Measurements from ENCODE around the gene SLC24A1. TPM values are rescaled to one million over a fixed set of nuclear protein-coding genes. Genes with fewer than 3 reads are reported as not detected.

The SLC24A1 gene
- total and polyA plus RNA-seq, 2 of the 13 experiments (the other 11 are each of a cell fraction or from before 2014, with no cell fraction given), result 5.9 to 8.3 TPM

- ATAC-seq (no peak), FAIRE-seq (no peak), DNase-seq (ENCODE audit: low spot score) (no peak)
- H2AFZ ChIP-seq (ENCODE audit: low read length), result no peak overlapping the region
- H3K79me2 ChIP-seq (ENCODE audit: insufficient read depth, low read length), result no peaks in the 10 kb centered on the region
- no peak overlapping the region for H3K4me2 ChIP-seq (ENCODE audit: low read depth, low read length)
- H4K20me1 ChIP-seq (ENCODE audit: insufficient read depth, low read length), result no peaks in the 10 kb centered on the region
- 0 out of 5 replicates have a peak, but pooled peaks cover 2 to 3% of the 10 kb centered on the region in 2 experiments for H3K36me3 ChIP-seq (replicated peaks in 1 of 2; ENCODE audit: control insufficient read depth in 1 of 2, insufficient read depth in 2 of 2, low read length in 2 of 2)
- no peaks in the 10 kb centered on the region for H3K27me3 ChIP-seq (ENCODE audit: control insufficient read depth in 1 of 2, insufficient read depth in 2 of 2, low read length in 2 of 2)
- BruUV-seq (replicated peaks), result no TSS peak
- no peak overlapping the region for H3K4me3 ChIP-seq (replicated peaks in 1 of 3; ENCODE audit: insufficient read depth in 1 of 3, low read depth in 2 of 3, low read length in 3 of 3)
- no peaks in the 10 kb centered on the region for H3K9me3 ChIP-seq (ENCODE audit: low read length)
- CTCF ChIA-PET (ENCODE audit: low intra/inter-chr PET ratio, low total read pairs), result no interaction called here
- no peak overlapping the region for H3K27ac ChIP-seq (ENCODE audit: extremely low read length, insufficient read depth, low read length)
- POLR2A ChIA-PET, result no interaction called here
- H3K9ac ChIP-seq (ENCODE audit: insufficient read depth, low read depth, low read length), result no peak overlapping the region
- TF ChIP-seq PLRG1 (conservative IDR thresholded peaks at IDR 0.05) (no peak), ZFP82 (CRISPR knock-in tag; IDR thresholded peaks at IDR 0.05; ENCODE audit: borderline replicate concordance) (no peak), ZNF597 (CRISPR knock-in tag; IDR thresholded peaks at IDR 0.05) (no peak), ZBTB3 (CRISPR knock-in tag; IDR thresholded peaks at IDR 0.05; ENCODE audit: borderline replicate concordance, low read depth) (no peak), ZNF549 (CRISPR knock-in tag; IDR thresholded peaks at IDR 0.05) (no peak), SNAPC4 (CRISPR knock-in tag; IDR thresholded peaks at IDR 0.05) (no peak), RCOR2 (CRISPR knock-in tag; IDR thresholded peaks at IDR 0.05) (no peak), ZBTB42 (CRISPR knock-in tag; IDR thresholded peaks at IDR 0.05) (no peak), ISL2 (CRISPR knock-in tag; IDR thresholded peaks at IDR 0.05) (no peak), ZNF615 (CRISPR knock-in tag; IDR thresholded peaks at IDR 0.05; ENCODE audit: borderline replicate concordance) (no peak), ZBTB14 (CRISPR knock-in tag; IDR thresholded peaks at IDR 0.05) (no peak), ZMYM4 (CRISPR knock-in tag; IDR thresholded peaks at IDR 0.05) (no peak), RFXANK (CRISPR knock-in tag; IDR thresholded peaks at IDR 0.05) (no peak), MTF2 (CRISPR knock-in tag; IDR thresholded peaks at IDR 0.05; ENCODE audit: borderline replicate concordance) (no peak), ZNF234 (CRISPR knock-in tag; conservative IDR thresholded peaks at IDR 0.05) (no peak)
- TF ChIP-seq, protein P1, sequence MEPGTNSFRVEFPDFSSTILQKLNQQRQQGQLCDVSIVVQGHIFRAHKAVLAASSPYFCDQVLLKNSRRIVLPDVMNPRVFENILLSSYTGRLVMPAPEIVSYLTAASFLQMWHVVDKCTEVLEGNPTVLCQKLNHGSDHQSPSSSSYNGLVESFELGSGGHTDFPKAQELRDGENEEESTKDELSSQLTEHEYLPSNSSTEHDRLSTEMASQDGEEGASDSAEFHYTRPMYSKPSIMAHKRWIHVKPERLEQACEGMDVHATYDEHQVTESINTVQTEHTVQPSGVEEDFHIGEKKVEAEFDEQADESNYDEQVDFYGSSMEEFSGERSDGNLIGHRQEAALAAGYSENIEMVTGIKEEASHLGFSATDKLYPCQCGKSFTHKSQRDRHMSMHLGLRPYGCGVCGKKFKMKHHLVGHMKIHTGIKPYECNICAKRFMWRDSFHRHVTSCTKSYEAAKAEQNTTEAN (CRISPR knock-in tag; conservative IDR thresholded peaks at IDR 0.05), result no peak
- TF ChIP-seq, protein P2, sequence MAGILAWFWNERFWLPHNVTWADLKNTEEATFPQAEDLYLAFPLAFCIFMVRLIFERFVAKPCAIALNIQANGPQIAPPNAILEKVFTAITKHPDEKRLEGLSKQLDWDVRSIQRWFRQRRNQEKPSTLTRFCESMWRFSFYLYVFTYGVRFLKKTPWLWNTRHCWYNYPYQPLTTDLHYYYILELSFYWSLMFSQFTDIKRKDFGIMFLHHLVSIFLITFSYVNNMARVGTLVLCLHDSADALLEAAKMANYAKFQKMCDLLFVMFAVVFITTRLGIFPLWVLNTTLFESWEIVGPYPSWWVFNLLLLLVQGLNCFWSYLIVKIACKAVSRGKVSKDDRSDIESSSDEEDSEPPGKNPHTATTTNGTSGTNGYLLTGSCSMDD (CRISPR knock-in tag; IDR thresholded peaks at IDR 0.05), result no peak
- intact Hi-C loops (cut with micrococcal nuclease; ENCODE audit: unreplicated experiment) (no loop called here), in situ Hi-C loops (cut with HindIII; ENCODE audit: extremely low pct_ligation_motif_present, low pct_unique_long_range_greater_than_20kb) (no loop called here)
- 90% methylated on average over 5 of the region's 5 CpGs for WGBS (ENCODE audit: low lambda C conversion rate)
- H3K4me1 ChIP-seq (ENCODE audit: insufficient read depth, low read length), result peaks cover 4% of the 10 kb centered on the region
Observed at GRCh38 chr15:65618560-65619109, 3.1 kb upstream of the SLC24A1 start.
